T-helper 1 cell treated with Interleukin-12 subunit alpha and Interleukin-12 subunit beta and Interleukin-4 antibody, amounts not matched to agents 30 μg/mL and 1 μg/mL, for 36 hours (primary cell): ENCODE results near the gene SYCP3.

Experiments
- H3K27ac Mint-ChIP-seq: one replicate; pipeline ENCODE4 v1.8.0; 2021; ENCODE audit warnings: mild to moderate bottlenecking, mixed read lengths
- H3K27me3 Mint-ChIP-seq: one replicate; pipeline ENCODE4 v1.8.0; 2021; ENCODE audit warnings: low read depth, mixed read lengths
- H3K36me3 Mint-ChIP-seq: one replicate; pipeline ENCODE4 v1.8.0; 2021; ENCODE audit warnings: low read depth, mixed read lengths
- H3K4me1 Mint-ChIP-seq: one replicate; pipeline ENCODE4 v1.8.0; 2021; ENCODE audit warnings: low read depth, mixed read lengths
- H3K4me3 Mint-ChIP-seq: one replicate; pipeline ENCODE4 v1.8.0; 2021; ENCODE audit warnings: mild to moderate bottlenecking, moderate library complexity, mixed read lengths
- H3K9me3 Mint-ChIP-seq: one replicate; pipeline ENCODE4 v1.8.0; 2021; ENCODE audit warnings: mixed read lengths

The SYCP3 gene

DNA sequence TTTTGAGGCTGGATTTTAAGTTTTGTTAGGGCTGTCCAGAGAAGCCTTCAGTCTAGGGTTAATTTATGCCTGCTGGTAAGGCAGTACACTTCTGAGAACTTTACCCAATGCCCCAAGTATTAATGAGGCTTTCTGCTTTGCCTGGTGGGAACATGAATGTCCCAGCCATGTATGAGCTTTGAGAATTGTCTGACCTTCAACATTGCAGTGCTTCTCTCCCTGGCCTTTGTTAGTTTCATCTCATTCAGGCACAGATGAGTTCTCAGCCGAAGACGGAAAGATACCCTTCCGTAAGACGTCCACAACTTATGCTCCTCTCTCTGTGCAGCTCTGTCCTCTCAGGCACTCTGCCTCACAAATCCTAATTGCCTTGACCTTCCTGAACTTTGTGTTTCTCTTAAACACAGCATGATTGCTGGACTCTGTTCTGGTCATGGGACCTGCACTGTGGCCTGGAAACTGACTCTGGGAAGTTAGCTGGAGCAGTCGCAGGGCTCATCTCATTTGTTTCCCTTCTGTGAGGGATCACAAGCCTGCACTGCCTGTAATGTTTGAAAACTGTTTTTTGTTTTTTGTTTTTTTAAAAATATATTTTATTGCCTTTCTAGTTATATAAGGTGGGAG, 26.1 kb downstream of the SYCP3 start:
- peaks cover 6% of the 10 kb centered on the region for H3K4me1 Mint-ChIP-seq
- no peaks in the 10 kb centered on the region for H3K36me3 Mint-ChIP-seq
- H3K27ac Mint-ChIP-seq = no peak overlapping the region
- H3K9me3 Mint-ChIP-seq = no peaks in the 10 kb centered on the region
- H3K27me3 Mint-ChIP-seq = peaks cover 3% of the 10 kb centered on the region
- no peak overlapping the region for H3K4me3 Mint-ChIP-seq

DNA sequence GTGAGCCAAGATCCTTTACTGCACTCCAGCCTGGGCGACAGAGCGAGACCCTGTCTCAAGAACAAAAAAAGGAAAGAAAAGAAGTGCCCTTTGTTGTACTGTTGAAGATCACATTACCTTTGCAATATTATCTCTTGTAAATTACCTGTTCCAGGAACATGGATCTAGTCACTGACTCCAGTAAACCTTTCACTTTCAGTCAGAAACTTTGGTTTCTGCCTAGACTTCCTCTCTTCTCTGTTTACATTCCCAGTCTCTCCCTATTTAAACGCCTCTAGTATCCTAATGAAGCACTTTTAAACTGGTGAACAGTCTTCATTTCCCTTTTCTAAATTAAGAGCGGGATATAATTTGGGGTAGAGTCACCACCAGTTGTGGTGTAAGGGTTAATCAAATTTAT, 29.0 kb downstream of the SYCP3 start:
- peaks cover 6% of the 10 kb centered on the region for H3K4me1 Mint-ChIP-seq
- peaks cover 3% of the 10 kb centered on the region for H3K27me3 Mint-ChIP-seq

DNA sequence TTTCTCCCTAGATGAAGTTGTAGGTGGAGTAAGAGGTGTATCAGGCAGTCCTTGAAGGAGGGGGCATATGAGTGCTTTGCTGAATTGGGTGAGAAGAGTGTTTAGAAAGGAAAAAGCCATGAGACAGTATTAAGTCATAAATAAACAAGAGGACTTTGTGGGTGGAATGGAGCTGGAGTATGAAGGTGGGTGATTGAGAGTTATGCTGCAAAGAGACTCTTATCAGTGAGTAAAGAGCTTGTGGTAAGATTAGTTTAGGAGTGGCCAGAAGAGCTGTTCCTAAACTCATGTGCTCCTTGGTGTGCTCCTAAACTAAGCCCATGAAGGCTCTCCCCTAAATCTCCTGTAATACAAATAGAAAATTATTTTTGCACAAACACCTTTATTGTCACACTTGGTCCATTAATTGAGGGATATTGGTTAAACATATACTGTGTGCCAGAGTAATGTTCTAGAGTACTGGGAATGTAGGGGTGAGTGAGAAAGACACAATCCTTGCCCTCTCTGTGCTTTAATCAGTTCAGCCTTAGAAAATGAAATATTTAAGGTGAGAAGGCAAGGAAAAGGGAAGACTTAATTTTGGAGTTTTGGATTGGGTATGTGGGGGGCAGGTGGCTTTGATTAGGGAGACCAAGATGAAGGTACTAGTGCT, 32.0 kb downstream of the SYCP3 start:
- Mint-ChIP-seq H3K4me3 (no peak overlapping the region), H3K27me3 (peaks cover 3% of the 10 kb centered on the region), H3K4me1 (peaks cover 6% of the 10 kb centered on the region), H3K36me3 (no peaks in the 10 kb centered on the region), H3K9me3 (no peaks in the 10 kb centered on the region), H3K27ac (no peak overlapping the region)

More for the DNA sequence above, 29.0 kb downstream of the SYCP3 start:
- Mint-ChIP-seq H3K4me3 (no peak overlapping the region), H3K36me3 (no peaks in the 10 kb centered on the region), H3K9me3 (no peaks in the 10 kb centered on the region), H3K27ac (no peak overlapping the region)

DNA sequence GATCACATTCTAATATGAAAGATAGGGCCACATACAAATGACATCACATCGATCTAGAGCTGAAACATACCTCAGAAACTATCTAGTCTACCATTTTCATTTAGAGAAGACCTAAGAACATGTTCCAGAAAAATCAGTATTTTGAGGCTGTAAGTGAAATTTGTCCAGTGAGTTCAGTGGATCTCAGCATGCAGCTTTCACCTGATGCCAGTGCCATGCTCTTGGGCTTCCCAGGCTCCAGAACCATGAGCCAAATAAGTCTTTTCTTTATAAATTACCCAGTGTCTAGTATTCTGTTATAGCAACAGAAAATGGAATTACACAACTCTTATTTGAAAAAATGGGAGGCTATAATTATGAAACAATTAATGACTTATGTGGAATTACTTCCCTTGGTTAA, 32.9 kb downstream of the SYCP3 start:
- Mint-ChIP-seq H3K4me3 (no peak overlapping the region), H3K4me1 (peaks cover 6% of the 10 kb centered on the region), H3K27ac (no peak overlapping the region), H3K27me3 (peaks cover 6% of the 10 kb centered on the region), H3K36me3 (no peaks in the 10 kb centered on the region), H3K9me3 (no peaks in the 10 kb centered on the region)

DNA sequence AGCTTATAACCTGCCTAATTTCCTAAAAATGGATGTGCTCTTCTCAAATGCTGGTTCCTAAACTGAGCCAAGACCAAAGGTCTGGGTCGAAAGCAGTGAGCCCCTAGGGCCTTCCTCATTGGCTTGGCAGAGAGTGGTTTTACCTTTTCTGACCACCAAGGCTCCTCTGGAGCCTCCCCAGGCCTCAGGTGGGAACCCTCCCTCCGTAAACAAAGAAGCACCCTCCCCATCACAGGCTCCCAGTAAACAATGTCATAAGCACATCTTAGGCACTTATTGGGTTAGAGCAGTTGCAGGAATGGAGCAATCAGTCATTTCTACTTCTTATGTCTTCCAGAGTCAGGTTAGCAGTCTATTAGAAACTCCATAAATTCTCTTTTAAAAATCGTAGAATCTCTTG, 35.8 kb downstream of the SYCP3 start:
- Mint-ChIP-seq H3K27me3 (peaks cover 14% of the 10 kb centered on the region), H3K4me1 (peaks cover 3% of the 10 kb centered on the region), H3K4me3 (no peak overlapping the region), H3K9me3 (no peaks in the 10 kb centered on the region), H3K36me3 (no peaks in the 10 kb centered on the region), H3K27ac (no peak overlapping the region)

DNA sequence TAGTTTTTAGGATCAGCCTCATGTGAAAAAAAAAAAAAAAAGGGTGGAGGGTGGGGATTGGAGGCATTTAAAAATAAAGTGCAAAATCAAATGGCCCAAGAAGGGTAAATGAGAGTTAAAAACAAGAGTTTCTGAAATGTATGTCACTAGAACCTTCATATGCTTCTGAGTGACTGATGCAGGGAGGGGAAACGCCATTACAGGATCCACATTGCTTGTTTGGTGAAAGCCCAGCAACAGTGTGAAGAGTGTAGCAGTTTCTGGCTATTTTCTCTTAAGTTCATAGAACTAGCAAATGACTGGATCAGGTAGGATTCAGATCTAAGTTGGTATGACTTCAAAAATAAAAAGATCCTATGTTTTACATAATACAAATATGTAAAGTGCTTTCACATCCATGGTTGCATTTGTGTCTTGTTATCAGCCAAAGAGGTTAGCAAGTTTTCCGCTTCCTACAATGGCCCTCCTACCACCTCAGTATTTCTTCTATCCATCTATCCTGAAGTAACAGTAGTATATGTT, 38.9 kb downstream of the SYCP3 start:
- Mint-ChIP-seq H3K36me3 (no peaks in the 10 kb centered on the region), H3K4me3 (no peak overlapping the region), H3K4me1 (peaks cover 12% of the 10 kb centered on the region), H3K9me3 (no peaks in the 10 kb centered on the region), H3K27me3 (peaks cover 28% of the 10 kb centered on the region), H3K27ac (no peak overlapping the region)

DNA sequence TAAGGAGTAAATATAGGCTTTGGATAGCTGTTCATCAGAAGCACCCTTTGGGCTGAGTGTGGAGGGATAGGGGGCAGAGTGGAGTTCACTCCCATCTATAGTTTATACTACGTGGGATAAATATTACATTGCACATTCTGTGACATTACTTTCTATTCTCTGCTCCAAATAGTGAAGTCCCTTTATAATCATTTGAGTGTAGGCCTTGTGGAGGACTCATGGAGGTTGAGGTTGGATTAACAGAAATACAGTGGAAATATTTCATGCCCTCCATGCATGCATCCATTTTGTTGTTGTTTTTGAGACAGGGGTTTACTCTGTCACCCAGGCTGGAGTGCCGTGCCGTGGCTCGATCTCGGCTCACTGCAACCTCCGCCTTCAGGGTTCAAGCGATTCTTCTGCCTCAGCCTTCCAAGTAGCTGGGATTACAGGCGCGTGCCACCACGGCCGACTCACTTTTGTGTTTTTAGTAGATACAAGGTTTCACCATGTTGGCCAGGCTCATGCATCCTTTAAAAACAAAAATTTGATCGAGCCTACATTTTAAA, 40.4 kb downstream of the SYCP3 start:
- Mint-ChIP-seq H3K9me3 (no peaks in the 10 kb centered on the region), H3K4me3 (peak overlapping the region; percentile 81), H3K27ac (no peak overlapping the region), H3K4me1 (peaks cover 12% of the 10 kb centered on the region), H3K27me3 (peaks cover 28% of the 10 kb centered on the region), H3K36me3 (no peaks in the 10 kb centered on the region)

DNA sequence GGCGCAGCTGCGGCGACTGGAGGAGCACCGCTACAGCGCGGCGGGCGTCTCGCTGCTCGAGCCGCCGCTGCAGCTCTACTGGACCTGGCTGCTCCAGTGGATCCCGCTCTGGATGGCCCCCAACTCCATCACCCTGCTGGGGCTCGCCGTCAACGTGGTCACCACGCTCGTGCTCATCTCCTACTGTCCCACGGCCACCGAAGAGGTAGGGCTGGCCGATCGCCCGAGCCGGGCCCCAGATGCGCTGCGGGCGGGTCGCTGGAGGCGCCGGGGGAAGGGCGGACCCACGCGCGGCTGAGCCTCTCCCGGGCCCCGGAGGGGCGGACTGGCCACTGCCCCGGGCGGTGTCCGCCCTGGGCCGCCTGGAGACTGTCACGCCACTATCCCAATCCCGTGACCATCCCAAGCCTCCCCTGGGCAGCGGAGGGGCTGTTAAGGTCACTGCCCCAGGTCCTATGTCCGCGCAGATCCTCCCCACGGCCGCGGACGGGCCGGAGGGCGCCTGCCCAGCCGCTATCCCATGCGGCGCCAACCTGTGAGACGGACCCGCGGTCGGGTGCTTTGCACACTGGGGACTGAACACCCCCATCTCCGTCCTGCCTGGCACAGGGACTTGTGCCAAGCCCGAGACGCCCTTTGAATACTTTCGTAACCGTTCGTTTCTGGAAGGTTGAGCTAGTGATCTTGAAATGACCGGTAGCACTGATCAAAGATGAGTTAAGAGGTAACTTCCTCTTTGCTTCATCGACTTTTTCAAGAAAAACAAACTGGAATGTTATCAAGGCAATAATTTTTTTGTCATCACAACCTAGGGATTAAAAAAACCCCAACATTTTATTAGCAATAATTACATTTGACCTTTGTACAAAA, 41.1 kb downstream of the SYCP3 start:
- H3K4me3 Mint-ChIP-seq = peak overlapping the region; percentile 81
- H3K4me1 Mint-ChIP-seq = peaks cover 12% of the 10 kb centered on the region
- H3K27ac Mint-ChIP-seq = peak overlapping the region; percentile 59
- no peaks in the 10 kb centered on the region for H3K9me3 Mint-ChIP-seq
- H3K36me3 Mint-ChIP-seq = no peaks in the 10 kb centered on the region
- H3K27me3 Mint-ChIP-seq = peaks cover 28% of the 10 kb centered on the region

DNA sequence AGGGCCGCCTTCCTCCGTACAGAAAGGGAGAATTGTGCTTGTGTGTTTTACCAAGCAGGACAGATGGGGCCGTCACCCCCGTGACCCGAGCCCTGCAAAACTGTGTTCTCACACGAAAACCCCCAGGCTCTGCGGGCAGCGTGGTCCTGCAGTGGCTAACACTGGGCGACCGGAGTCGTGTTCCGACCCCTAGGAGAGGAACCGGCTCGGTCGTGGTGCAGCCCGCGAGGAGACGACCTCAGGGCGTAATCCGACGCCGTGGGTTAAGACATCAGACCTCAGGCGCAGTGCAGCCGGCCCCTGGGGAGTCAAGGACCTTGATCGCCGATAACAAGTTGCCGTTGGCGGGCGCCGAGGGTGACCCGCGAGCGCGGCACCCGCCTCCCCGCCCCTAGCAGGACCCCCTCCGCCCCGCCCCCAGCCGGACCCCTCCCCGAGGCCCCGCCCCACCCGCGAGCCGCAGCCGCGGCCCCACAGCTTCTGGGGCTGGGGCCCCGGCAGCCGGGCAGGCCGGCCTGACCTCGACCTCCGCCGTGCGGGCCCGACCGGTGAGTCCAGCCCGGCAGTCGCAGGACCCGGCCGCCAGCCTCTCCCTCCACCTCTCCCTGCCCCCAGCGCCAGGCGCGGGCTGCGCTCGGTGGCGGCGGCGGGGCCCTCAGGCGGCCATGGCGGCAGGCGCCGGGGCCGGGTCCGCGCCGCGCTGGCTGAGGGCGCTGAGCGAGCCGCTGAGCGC, 41.9 kb downstream of the SYCP3 start, which contains the start of gene CHPT1:
TSS of gene CHPT1 (plus strand) at position 444 of the 733 bp plus-strand sequence. CDS start at position 666, 222 bp downstream.
- Mint-ChIP-seq H3K27ac (peak within 1 kb of the TSS; percentile 71), H3K9me3 (no peaks in the 10 kb centered on the region), H3K27me3 (peaks cover 28% of the 10 kb centered on the region), H3K4me1 (peaks cover 12% of the 10 kb centered on the region), H3K4me3 (peak within 1 kb of the TSS; percentile 82), H3K36me3 (no peaks in the 10 kb centered on the region)

DNA sequence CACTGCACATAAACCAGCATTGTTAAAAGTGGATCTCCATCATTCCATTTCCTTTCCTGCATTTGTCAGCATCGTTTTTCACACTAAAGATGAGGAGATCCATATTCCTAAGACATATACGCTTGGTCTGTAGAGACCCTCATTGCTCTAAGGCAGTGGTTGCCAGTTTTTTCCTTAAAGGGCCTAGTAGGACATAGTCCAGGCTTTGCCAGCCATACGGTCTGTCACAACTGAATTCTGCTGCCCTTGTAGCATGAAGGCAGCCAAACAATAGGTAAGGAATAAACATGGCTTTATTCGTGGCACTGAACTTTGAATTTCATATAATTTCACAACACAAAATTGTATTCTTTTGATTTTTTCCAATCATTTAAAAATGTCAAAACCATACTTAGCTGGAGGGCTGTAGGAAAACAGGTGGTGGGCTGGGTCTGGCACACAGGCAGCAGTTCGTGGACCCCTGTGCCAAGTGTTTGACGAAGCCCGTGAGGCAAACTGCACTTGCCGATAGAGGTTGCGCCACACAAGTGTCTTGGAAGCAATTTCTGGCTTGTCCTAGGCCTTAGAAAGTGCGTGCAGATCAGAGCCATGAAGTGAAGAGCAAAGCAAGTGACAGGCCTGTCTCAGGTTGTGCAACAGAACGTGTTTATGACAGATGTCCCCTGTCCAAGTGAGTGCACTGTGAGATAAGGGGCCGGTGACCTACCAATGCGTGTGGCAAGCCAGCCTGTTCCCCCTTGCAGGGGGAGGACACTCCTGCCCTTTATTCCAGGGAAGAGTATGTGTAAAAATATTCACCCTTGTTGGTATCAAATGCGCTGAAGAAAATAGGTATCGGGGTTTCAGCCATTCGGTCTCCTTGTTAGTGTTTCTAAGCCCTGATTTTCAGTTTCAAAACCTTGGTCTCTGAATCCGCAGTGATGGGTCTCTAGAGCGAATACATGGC, 42.7 kb downstream of the SYCP3 start:
- peaks cover 12% of the 10 kb centered on the region for H3K4me1 Mint-ChIP-seq
- peak overlapping the region; percentile 71 for H3K27ac Mint-ChIP-seq
- peak overlapping the region; percentile 82 for H3K4me3 Mint-ChIP-seq
- H3K27me3 Mint-ChIP-seq = peaks cover 27% of the 10 kb centered on the region
- H3K36me3 Mint-ChIP-seq = no peaks in the 10 kb centered on the region
- H3K9me3 Mint-ChIP-seq = no peaks in the 10 kb centered on the region

DNA sequence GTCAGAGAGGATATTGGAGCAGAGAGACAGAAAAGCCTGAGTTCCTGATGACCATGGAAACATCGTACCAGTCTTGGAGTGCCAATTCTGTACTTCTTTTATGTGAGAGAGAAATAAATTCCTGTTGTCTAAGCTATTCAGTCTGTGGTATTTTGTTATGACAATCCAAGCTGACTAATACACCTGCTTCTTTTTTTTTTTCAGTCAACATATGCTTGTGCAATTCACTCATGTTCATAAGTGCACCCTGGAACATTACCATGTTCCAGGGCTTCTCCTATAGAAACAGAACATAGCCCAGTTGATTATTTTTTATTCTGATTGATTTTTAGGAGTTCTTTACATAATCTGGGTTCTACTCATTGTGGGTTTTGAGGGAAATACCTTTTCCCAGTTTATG, 43.6 kb downstream of the SYCP3 start:
- Mint-ChIP-seq H3K4me1 (peaks cover 12% of the 10 kb centered on the region), H3K27ac (no peak overlapping the region), H3K4me3 (no peak overlapping the region), H3K27me3 (peaks cover 22% of the 10 kb centered on the region), H3K9me3 (no peaks in the 10 kb centered on the region), H3K36me3 (no peaks in the 10 kb centered on the region)

DNA sequence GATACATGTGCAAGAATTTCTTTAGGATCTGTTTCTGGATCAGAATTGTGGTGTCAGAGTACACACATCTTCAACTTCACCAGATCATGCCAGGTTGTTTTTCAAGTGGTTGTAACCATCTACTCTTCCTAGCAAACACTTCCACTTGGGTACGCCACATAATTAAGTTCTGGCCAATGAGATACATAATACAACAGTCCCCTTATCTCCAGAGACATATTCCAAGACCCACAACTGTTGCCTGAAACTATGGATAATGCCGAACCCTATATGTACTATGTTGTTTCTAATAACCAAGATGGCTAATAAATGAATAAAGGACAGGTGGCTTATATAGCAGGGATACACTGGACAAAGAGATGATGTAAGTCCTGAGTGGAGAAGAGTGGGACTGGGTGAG, 44.3 kb downstream of the SYCP3 start:
- H3K4me3 Mint-ChIP-seq = no peak overlapping the region
- no peak overlapping the region for H3K27ac Mint-ChIP-seq
- peaks cover 22% of the 10 kb centered on the region for H3K27me3 Mint-ChIP-seq

DNA sequence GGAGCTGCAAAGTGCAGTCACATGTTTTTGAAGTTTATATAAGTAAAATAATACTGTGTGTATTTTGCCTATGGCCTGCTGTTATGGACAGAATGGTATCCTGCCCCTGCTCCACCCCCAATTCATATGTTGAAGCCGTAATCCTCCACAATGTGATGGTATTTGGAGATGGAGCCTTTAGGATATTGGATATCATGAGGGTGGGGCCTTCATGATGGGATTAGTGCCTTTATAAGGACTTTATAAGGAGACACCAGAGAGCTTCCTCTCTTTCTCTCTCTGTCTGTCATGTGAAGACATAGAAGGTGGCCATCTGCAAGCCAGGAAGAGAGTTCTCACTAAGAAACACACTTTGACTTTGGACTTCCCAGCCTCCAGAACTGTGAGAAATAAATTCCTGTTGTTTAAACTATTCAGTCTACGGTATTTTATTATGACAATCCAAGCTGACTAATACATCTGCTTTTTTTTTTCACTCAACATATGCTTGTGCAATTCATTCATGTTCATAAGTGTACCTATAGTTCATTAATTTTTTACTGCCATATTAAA, 44.9 kb downstream of the SYCP3 start:
- Mint-ChIP-seq H3K27ac (no peak overlapping the region), H3K27me3 (peaks cover 17% of the 10 kb centered on the region), H3K4me1 (peaks cover 12% of the 10 kb centered on the region), H3K36me3 (no peaks in the 10 kb centered on the region), H3K4me3 (no peak overlapping the region), H3K9me3 (no peaks in the 10 kb centered on the region)

More for the DNA sequence above, 44.3 kb downstream of the SYCP3 start:
- Mint-ChIP-seq H3K36me3 (no peaks in the 10 kb centered on the region), H3K9me3 (no peaks in the 10 kb centered on the region), H3K4me1 (peaks cover 12% of the 10 kb centered on the region)
